ENCODE data around the gene EMC1.
"Not testable (repeated sequence)": the region's sequence is repeated elsewhere in the genome, so short reads cannot be mapped to it uniquely, and the experiment has no call there.

The EMC1 gene

GRCh38 chr1:19251305-19252196, at the start of gene EMC1, which contains the start of gene MRTO4:
EMC1 (minus strand) TSS chr1:19251524; CDS start chr1:19251509, 15 bp downstream.
MRTO4 (plus strand) TSS chr1:19251805; CDS start chr1:19251836, 31 bp downstream.
- no peak for FAIRE-seq

GRCh38 chr1:19300211-19300610, 48.9 kb upstream of the EMC1 start:
- FAIRE-seq = no peak

DNA sequence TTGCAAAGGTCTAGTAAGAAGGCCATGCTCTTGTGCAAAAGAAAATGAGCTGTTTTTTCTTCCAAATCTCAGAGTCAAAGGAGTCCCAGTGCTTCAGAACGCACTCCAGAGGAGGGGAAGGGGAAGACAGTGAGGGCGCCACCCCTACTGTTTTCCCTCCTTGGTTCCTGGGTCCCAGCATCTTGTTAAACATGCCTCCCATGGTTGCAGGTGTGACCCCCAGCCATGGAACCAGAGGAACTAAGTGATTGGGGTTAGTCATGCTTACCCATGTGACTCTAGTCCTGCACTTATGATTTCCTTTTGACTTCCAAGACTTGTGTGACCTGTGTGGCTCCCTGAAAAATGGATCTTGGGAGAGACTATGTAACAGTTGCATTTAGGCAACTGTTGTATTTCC, 43.3 kb upstream of the EMC1 start:
- FAIRE-seq = no peak

GRCh38 chr1:19289244-19289643, 37.9 kb upstream of the EMC1 start:
- peak; percentile 21 for FAIRE-seq

GRCh38 chr1:19288324-19289241, 37.3 kb upstream of the EMC1 start, which contains the start of gene AKR7A3:
AKR7A3 (minus strand) TSS chr1:19288770; CDS start chr1:19288709, 61 bp downstream.
- FAIRE-seq = not testable (repeated sequence)

DNA sequence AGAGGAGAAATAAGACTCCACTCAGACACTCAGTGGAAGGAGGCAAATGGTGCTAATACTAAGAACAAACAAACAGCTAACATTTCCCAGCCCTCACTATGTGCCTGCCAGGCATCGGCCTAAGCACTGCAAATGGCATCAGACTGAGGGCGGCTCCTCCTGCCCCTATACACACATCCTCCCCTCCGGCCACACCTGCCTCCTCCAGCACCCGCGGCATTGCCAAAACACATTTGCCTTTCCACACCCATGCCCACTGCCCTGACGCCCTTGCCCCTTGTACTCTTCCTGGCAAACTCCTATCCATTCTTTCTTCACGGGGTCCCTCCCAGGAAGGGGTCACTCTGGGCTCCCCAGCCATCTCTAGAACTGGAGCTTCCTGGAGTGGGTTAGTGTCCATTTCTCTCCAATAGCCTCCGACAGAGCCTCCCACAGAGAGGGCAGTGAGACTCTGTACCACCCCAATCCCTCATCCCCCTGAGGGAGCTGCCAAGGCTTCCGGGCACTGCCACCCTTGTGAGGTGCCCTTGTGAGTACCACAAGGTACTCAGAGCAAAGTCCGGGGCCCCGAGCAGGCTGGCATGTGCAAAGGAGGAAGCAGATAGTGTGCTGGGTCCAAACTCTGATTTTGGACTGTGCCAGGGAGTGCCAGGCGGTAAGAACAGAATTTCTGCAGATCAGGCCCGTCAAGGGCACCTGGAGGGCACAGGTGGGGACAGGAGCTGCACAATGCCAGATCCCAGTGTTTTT, 36.3 kb upstream of the EMC1 start:
- no peak for FAIRE-seq

GRCh38 chr1:19285807-19286206, 34.5 kb upstream of the EMC1 start:
- not testable (repeated sequence) for FAIRE-seq

- not testable (repeated sequence) for FAIRE-seq
Observed at GRCh38 chr1:19285366-19285765, 34.0 kb upstream of the EMC1 start.

- no peak for FAIRE-seq
Observed at GRCh38 chr1:19284881-19285280, 33.6 kb upstream of the EMC1 start.

- FAIRE-seq = no peak
Observed at GRCh38 chr1:19283891-19284290, 32.6 kb upstream of the EMC1 start.

DNA sequence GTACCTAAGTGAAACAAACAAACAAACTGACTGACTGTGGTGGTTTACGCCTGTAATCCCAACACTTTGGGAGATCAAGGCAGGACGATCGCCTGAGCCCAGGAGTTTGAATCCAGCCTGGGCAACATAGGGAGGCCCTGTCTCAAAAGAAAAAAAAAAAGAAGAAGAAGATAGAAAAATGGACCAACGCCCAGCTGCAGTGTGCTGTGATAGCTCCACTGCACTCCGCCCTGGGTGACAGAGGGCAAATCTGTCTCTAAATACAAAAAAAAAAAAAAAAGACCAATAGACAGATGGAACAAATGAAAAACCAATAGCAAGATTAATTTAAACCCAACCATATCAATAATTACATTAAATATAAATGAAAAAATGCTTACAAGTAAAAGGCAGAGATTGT, 23.3 kb upstream of the EMC1 start:
- FAIRE-seq = no peak

GRCh38 chr1:19273844-19274531, 22.7 kb upstream of the EMC1 start:
- FAIRE-seq = not testable (repeated sequence)

GRCh38 chr1:19273106-19273843, 22.0 kb upstream of the EMC1 start:
- no peak for FAIRE-seq

- no peak for FAIRE-seq
Observed at GRCh38 chr1:19272064-19272463, 20.7 kb upstream of the EMC1 start.

DNA sequence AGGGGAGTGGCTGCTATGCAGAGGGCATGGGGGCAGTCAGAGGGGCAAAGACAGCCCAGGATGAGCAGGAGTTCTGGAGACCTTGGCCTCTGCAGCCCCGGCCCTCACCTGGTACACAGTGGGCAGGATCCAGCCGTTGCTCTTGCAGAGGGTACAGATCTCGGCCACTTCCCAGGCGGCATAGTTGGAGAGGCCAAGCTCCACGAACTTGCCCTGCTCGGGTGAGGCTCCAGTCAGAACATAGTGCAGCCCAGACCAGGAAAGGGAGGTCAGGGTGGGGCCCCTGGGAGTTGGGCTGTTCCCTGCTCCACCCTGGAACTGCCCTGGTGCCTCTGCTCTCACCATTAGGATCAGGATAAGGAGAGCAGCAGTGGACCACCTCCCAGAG, 19.0 kb upstream of the EMC1 start:
- not testable (repeated sequence) for FAIRE-seq

DNA sequence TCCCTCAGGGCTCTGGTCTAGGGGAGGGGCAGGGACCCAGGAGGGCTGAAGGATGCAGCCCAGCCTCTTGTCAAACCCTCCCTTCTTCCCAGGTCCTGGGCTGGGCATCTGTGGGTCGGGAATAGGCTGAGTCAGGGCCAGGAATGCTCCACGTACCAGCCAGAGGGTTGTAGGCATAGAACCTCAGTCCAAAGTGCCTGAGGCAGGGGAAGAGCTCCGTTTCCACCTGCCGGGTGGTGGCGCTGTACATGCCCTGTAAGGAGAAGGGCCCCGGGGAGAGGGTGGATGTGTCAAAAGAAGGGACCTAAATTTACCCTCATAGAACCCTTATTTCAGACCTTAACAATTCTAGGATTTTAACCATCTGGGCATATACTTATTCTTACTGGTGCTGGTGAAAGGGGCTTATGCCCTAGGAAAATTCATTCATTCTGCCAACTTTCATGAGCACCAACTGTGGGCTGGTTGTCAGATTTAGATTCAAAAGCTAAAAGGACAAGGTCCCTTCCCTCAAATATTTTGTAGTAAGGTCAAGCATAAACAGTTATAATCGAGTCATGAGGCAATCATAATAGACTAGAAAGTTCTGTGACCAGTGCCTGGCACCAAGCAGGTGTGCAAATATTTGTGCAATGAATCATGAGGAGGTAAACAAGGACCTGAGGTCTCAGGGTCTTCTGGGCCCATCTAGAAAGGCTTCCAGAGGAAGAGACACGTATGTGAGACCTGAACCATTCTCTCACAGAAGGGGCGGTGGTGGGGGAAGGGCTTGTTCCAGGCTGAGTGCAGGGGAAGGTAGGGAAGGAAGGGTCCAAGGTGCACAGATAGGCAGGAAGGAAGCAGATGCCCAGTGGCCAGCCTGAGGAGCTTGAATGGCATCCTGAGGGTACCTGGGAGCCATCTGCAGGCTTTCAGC, 18.4 kb upstream of the EMC1 start:
- FAIRE-seq = not testable (repeated sequence)

- FAIRE-seq = no peak
Observed at GRCh38 chr1:19268445-19268844, 17.1 kb upstream of the EMC1 start.

DNA sequence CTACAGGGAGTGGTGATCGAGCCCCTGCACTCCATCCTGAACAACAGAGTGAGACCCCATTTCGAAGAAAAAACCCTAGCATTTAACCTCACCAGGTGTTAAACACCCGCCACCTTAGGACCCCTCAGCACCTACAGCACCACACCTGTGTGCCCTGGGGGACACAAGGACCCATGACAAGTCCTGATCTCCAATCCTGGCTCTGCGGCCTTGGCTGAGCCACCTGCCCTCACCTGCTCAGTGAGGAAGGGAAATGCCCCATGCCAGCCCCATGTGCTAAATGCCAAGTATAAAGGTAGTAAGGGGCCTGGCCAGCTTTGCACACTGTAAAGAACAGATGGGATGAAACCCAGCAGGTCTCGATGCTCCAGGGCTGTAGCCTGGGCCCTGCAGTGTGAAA, 11.4 kb upstream of the EMC1 start:
- FAIRE-seq = no peak

DNA sequence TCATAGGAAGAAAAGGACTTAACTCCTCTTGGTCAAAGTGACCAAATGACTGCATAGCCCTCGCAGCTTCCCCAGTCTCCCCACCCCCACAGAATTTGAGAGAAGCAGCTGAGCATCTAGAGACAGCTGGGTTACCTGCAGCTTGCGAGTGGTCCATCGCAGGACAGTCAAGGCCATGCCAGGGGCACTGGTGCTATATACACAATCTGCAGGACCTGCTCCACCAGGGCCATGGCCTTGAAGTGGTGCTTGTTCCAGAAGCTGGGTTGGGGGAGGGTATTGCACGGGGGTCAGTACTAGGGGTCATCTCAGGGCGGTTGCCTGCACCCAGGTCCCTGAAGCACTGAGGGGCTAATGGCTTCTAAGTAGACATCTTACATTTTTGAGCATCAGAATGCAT, 10.7 kb upstream of the EMC1 start:
- no peak for FAIRE-seq
